HG02973 (cell line): ENCODE results near the gene PDGFC.

Source experiments
- ATAC-seq: cut with Tn5 transposase; IDR thresholded peaks from one replicate; pipeline ENCODE4 v1.9.1; 2021; ENCODE audit warnings: moderate library complexity; ENCODE audit not compliant: unreplicated experiment

PDGFC gene

GRCh38 chr4:156971676-156972378 lies at the start of gene PDGFC:
TSS of gene PDGFC (minus strand) at chr4:156971799. CDS start at chr4:156970903, 896 bp downstream.
- ATAC-seq = no peak

GRCh38 chr4:157020882-157021281 lies 49.3 kb upstream of the PDGFC start:
- ATAC-seq = no peak

GRCh38 chr4:157018920-157019490 lies 47.4 kb upstream of the PDGFC start:
- no peak for ATAC-seq

- ATAC-seq = no peak
These were observed 43.3 kb upstream of the PDGFC start for GRCh38 chr4:157014621-157015591.

- no peak for ATAC-seq
These were observed 42.1 kb upstream of the PDGFC start for GRCh38 chr4:157013656-157014055.

- no peak for ATAC-seq
These were observed 41.2 kb upstream of the PDGFC start for GRCh38 chr4:157012781-157013180.

- ATAC-seq = no peak
These were observed 40.7 kb upstream of the PDGFC start for GRCh38 chr4:157012296-157012695.

GRCh38 chr4:157010630-157011029 lies 39.0 kb upstream of the PDGFC start:
- ATAC-seq = no peak

- ATAC-seq = no peak
These were observed 34.2 kb upstream of the PDGFC start for GRCh38 chr4:157005831-157006230.

GRCh38 chr4:157005193-157005592 lies 33.6 kb upstream of the PDGFC start:
- ATAC-seq = no peak

GRCh38 chr4:157004279-157005161 lies 32.9 kb upstream of the PDGFC start:
- no peak for ATAC-seq

- ATAC-seq = no peak
These were observed 27.5 kb upstream of the PDGFC start for GRCh38 chr4:156999175-156999517.

GRCh38 chr4:156998500-156999174 lies 27.0 kb upstream of the PDGFC start:
- ATAC-seq = no peak

- ATAC-seq = no peak
These were observed 21.3 kb upstream of the PDGFC start for GRCh38 chr4:156992943-156993342.

- ATAC-seq = no peak
These were observed 19.6 kb upstream of the PDGFC start for GRCh38 chr4:156991161-156991560.

GRCh38 chr4:156983366-156983765 lies 11.8 kb upstream of the PDGFC start:
- no peak for ATAC-seq

- no peak for ATAC-seq
These were observed 9.7 kb upstream of the PDGFC start for GRCh38 chr4:156981262-156981769.

- no peak for ATAC-seq
These were observed 6.0 kb upstream of the PDGFC start for GRCh38 chr4:156977435-156978160.

GRCh38 chr4:156976147-156976546 lies 4.5 kb upstream of the PDGFC start:
- ATAC-seq = no peak
